GM18870 (cell line): ENCODE measurements around the gene TRIM31.

Experiments used
- ATAC-seq: cut with Tn5 transposase; IDR thresholded peaks from one replicate; pipeline ENCODE4 v1.9.1; 2021; ENCODE audit warnings: moderate library complexity; ENCODE audit not compliant: unreplicated experiment

Gene TRIM31

GRCh38 chr6:30113003-30113759 is at the start of gene TRIM31:
TRIM31 (minus strand) TSS chr6:30113090; CDS start chr6:30112805, 285 bp downstream.
- ATAC-seq: peak; percentile 73

- no peak for ATAC-seq
These were observed 49.6 kb upstream of the TRIM31 start for GRCh38 chr6:30162265-30163089.

GRCh38 chr6:30160785-30161531 is 48.1 kb upstream of the TRIM31 start, which contains the start of gene TRIM10:
TRIM10 (minus strand) TSS chr6:30161211; CDS start chr6:30160858, 353 bp downstream.
- ATAC-seq: no peak

- no peak for ATAC-seq
These were observed 47.3 kb upstream of the TRIM31 start for GRCh38 chr6:30160008-30160784.

GRCh38 chr6:30158475-30159040 is 45.7 kb upstream of the TRIM31 start:
- no peak for ATAC-seq

GRCh38 chr6:30157999-30158398 is 45.1 kb upstream of the TRIM31 start:
- no peak for ATAC-seq

- ATAC-seq: no peak
These were observed 44.7 kb upstream of the TRIM31 start for GRCh38 chr6:30157581-30157980.

GRCh38 chr6:30156774-30157173 is 43.9 kb upstream of the TRIM31 start:
- no peak for ATAC-seq

GRCh38 chr6:30156262-30156599 is 43.3 kb upstream of the TRIM31 start:
- ATAC-seq: no peak

- ATAC-seq: no peak
These were observed 42.8 kb upstream of the TRIM31 start for GRCh38 chr6:30155520-30156261.

- ATAC-seq: no peak
These were observed 42.0 kb upstream of the TRIM31 start for GRCh38 chr6:30154709-30155519.

- no peak for ATAC-seq
These were observed 41.2 kb upstream of the TRIM31 start for GRCh38 chr6:30154061-30154460.

GRCh38 chr6:30152910-30153610 is 40.2 kb upstream of the TRIM31 start:
- no peak for ATAC-seq

- no peak for ATAC-seq
These were observed 39.3 kb upstream of the TRIM31 start for GRCh38 chr6:30152016-30152673.

GRCh38 chr6:30151580-30151979 is 38.7 kb upstream of the TRIM31 start:
- ATAC-seq: no peak

- ATAC-seq: no peak
These were observed 37.9 kb upstream of the TRIM31 start for GRCh38 chr6:30150671-30151395.
